ENCODE data around the gene ATXN7L1.

The ATXN7L1 gene

GRCh38 chr7:105587909-105588635, 288.3 kb downstream of the ATXN7L1 start:
- H3K9ac ChIP-seq (ENCODE audit: low read depth, low read length, poor library complexity): no peak overlapping the region
- no peaks in the 10 kb centered on the region for H3K36me3 ChIP-seq (replicated peaks in 1 of 2; ENCODE audit: control insufficient read depth in 2 of 2, insufficient read depth in 2 of 2, low read length in 2 of 2)
- H3K79me1 ChIP-seq (ENCODE audit: low read depth, low read length): no peaks in the 10 kb centered on the region
- H3K4me2 ChIP-seq (ENCODE audit: insufficient read depth, low read length, poor library complexity, severe bottlenecking): no peak overlapping the region
- H3K4me1 ChIP-seq (ENCODE audit: control insufficient read depth in 2 of 2, insufficient read depth in 1 of 2, low read depth in 1 of 2, low read length in 2 of 2): no peaks in the 10 kb centered on the region
- H2BK12ac ChIP-seq (ENCODE audit: low read length): no peak overlapping the region
- H2AK5ac ChIP-seq (ENCODE audit: low read depth, low read length): no peak overlapping the region
- no peak overlapping the region for H3K27ac ChIP-seq (replicated peaks; ENCODE audit: low read length)
- no peak for DNase-seq (ENCODE audit: low spot score)
- no peak overlapping the region for H3K14ac ChIP-seq (ENCODE audit: low read length)
- H3K4me3 ChIP-seq (ENCODE audit: low read length in 2 of 2): no peak overlapping the region
- H3K9me3 ChIP-seq (replicated peaks in 1 of 2; ENCODE audit: control insufficient read depth in 2 of 2, insufficient read depth in 1 of 2, low read depth in 1 of 2, low read length in 2 of 2): no peaks in the 10 kb centered on the region
- WGBS, 2 donors (ENCODE audit: extremely low coverage in 2 of 2, insufficient read length in 2 of 2, insufficient replicate concordance in 1 of 2): no CpG with 5 or more reads among the region's 12 CpGs
- H3K23ac ChIP-seq (ENCODE audit: low read depth, low read length, poor library complexity): no peak overlapping the region
- H4K91ac ChIP-seq (ENCODE audit: low read depth, low read length, poor library complexity): no peak overlapping the region
- H3K18ac ChIP-seq (ENCODE audit: low read length): no peak overlapping the region
- no peaks in the 10 kb centered on the region for H3K27me3 ChIP-seq (ENCODE audit: control insufficient read depth in 3 of 3, insufficient read depth in 3 of 3, low read depth in 1 of 3, low read length in 3 of 3)
- H2BK15ac ChIP-seq (ENCODE audit: low read length): no peak overlapping the region
- H4K8ac ChIP-seq (ENCODE audit: low read depth, low read length): no peak overlapping the region
- peak overlapping the region; percentile 75 for H2AFZ ChIP-seq (ENCODE audit: low read length)
- no peak overlapping the region for H2BK120ac ChIP-seq (ENCODE audit: low read depth, low read length)
- H3K4ac ChIP-seq (ENCODE audit: low read length): no peak overlapping the region
- H2BK5ac ChIP-seq (ENCODE audit: low read length): no peak overlapping the region

DNA sequence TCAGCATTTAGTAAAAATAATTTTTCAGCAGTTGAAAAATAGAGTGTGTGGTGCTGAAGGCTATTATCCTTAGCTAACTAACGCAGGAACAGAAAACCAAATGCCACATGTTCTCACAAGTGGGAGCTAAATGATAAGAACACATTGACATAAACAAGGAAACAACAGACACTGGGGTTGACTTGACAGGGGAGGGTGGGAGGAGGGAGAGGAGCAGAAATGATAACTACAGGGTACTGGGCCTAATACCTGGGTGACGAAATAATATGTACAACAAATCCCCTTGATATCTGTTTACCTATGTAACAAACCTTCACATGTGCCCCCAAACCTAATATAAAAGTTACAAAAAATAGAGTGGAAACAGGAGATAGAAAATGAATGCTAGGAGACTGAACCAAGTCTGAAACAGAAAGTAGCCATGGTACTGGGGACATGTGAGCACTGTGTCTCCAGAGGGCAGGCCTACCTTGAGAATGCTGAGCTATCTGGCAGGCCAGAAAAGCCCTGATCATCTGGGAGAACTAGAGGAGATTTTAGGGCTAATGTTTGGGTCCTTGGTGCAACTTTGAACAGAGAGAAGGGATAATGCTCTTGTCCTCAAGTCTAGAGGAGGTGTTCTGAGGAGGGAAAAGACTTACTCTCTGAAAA, 290.4 kb downstream of the ATXN7L1 start:
- no peak overlapping the region for H3K18ac ChIP-seq (ENCODE audit: low read length)
- H3K9me3 ChIP-seq (replicated peaks in 1 of 2; ENCODE audit: control insufficient read depth in 2 of 2, insufficient read depth in 1 of 2, low read depth in 1 of 2, low read length in 2 of 2): no peaks in the 10 kb centered on the region
- no peak overlapping the region for H3K9ac ChIP-seq (ENCODE audit: low read depth, low read length, poor library complexity)
- H3K27ac ChIP-seq (replicated peaks; ENCODE audit: low read length): no peak overlapping the region
- no peaks in the 10 kb centered on the region for H3K27me3 ChIP-seq (ENCODE audit: control insufficient read depth in 3 of 3, insufficient read depth in 3 of 3, low read depth in 1 of 3, low read length in 3 of 3)
- no CpG with 5 or more reads among the region's 2 CpGs for WGBS, 2 donors (ENCODE audit: extremely low coverage in 2 of 2, insufficient read length in 2 of 2, insufficient replicate concordance in 1 of 2)
- no peak overlapping the region for H3K4me3 ChIP-seq (ENCODE audit: low read length in 2 of 2)
- H3K23ac ChIP-seq (ENCODE audit: low read depth, low read length, poor library complexity): no peak overlapping the region
- peaks cover 0 to 2% of the 10 kb centered on the region in 2 donors for H3K4me1 ChIP-seq (ENCODE audit: control insufficient read depth in 2 of 2, insufficient read depth in 1 of 2, low read depth in 1 of 2, low read length in 2 of 2)
- DNase-seq (ENCODE audit: low spot score): no peak
- no peak overlapping the region for H2BK120ac ChIP-seq (ENCODE audit: low read depth, low read length)
- H3K4me2 ChIP-seq (ENCODE audit: insufficient read depth, low read length, poor library complexity, severe bottlenecking): no peak overlapping the region
- H2BK5ac ChIP-seq (ENCODE audit: low read length): no peak overlapping the region
- H2BK12ac ChIP-seq (ENCODE audit: low read length): no peak overlapping the region
- no peak overlapping the region for H4K8ac ChIP-seq (ENCODE audit: low read depth, low read length)
- H2AK5ac ChIP-seq (ENCODE audit: low read depth, low read length): no peak overlapping the region
- peak overlapping the region; percentile 1 for H2AFZ ChIP-seq (ENCODE audit: low read length)
- H3K14ac ChIP-seq (ENCODE audit: low read length): no peak overlapping the region
- no peak overlapping the region for H2BK15ac ChIP-seq (ENCODE audit: low read length)
- H3K79me1 ChIP-seq (ENCODE audit: low read depth, low read length): no peaks in the 10 kb centered on the region
- H4K91ac ChIP-seq (ENCODE audit: low read depth, low read length, poor library complexity): no peak overlapping the region
- H3K4ac ChIP-seq (ENCODE audit: low read length): no peak overlapping the region
- no peaks in the 10 kb centered on the region for H3K36me3 ChIP-seq (replicated peaks in 1 of 2; ENCODE audit: control insufficient read depth in 2 of 2, insufficient read depth in 2 of 2, low read length in 2 of 2)

DNA sequence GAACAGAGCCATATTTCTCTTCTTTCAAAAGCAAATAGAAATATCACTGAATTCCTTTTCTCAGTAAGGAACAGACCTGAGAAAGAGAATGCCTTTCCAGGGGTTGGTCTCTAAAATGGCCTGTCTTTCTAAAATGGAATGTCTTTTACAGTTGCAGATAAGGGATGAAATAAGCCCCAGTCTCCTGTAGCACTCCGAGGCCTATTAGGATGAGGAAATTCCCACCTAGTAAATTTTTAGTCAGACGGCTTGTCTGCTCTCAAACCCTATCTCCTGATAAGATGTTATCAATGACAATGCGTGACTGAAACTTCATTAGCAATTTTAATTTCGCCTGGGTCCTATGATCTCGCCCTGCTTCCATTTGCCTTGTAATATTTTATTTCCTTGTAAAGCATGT, 292.2 kb downstream of the ATXN7L1 start:
- no peak overlapping the region for H4K91ac ChIP-seq (ENCODE audit: low read depth, low read length, poor library complexity)
- no peak overlapping the region for H2BK5ac ChIP-seq (ENCODE audit: low read length)
- no peaks in the 10 kb centered on the region for H3K9me3 ChIP-seq (replicated peaks in 1 of 2; ENCODE audit: control insufficient read depth in 2 of 2, insufficient read depth in 1 of 2, low read depth in 1 of 2, low read length in 2 of 2)
- H4K8ac ChIP-seq (ENCODE audit: low read depth, low read length): no peak overlapping the region
- no peak overlapping the region for H3K23ac ChIP-seq (ENCODE audit: low read depth, low read length, poor library complexity)
- no peak for DNase-seq (ENCODE audit: low spot score)
- no peak overlapping the region for H3K27ac ChIP-seq (replicated peaks; ENCODE audit: low read length)
- H2AFZ ChIP-seq (ENCODE audit: low read length): no peak overlapping the region
- H3K18ac ChIP-seq (ENCODE audit: low read length): no peak overlapping the region
- no peak overlapping the region for H3K4me3 ChIP-seq (ENCODE audit: low read length in 2 of 2)
- H3K4me1 ChIP-seq (ENCODE audit: control insufficient read depth in 2 of 2, insufficient read depth in 1 of 2, low read depth in 1 of 2, low read length in 2 of 2): peaks cover 0 to 2% of the 10 kb centered on the region in 2 donors
- WGBS, 2 donors (ENCODE audit: extremely low coverage in 2 of 2, insufficient read length in 2 of 2, insufficient replicate concordance in 1 of 2): no CpG with 5 or more reads among the region's 5 CpGs
- no peak overlapping the region for H2BK15ac ChIP-seq (ENCODE audit: low read length)
- no peak overlapping the region for H3K9ac ChIP-seq (ENCODE audit: low read depth, low read length, poor library complexity)
- H2BK12ac ChIP-seq (ENCODE audit: low read length): no peak overlapping the region
- no peaks in the 10 kb centered on the region for H3K36me3 ChIP-seq (replicated peaks in 1 of 2; ENCODE audit: control insufficient read depth in 2 of 2, insufficient read depth in 2 of 2, low read length in 2 of 2)
- no peak overlapping the region for H2AK5ac ChIP-seq (ENCODE audit: low read depth, low read length)
- no peak overlapping the region for H3K14ac ChIP-seq (ENCODE audit: low read length)
- no peak overlapping the region for H3K4ac ChIP-seq (ENCODE audit: low read length)
- no peak overlapping the region for H2BK120ac ChIP-seq (ENCODE audit: low read depth, low read length)
- no peak overlapping the region for H3K4me2 ChIP-seq (ENCODE audit: insufficient read depth, low read length, poor library complexity, severe bottlenecking)
- H3K27me3 ChIP-seq (ENCODE audit: control insufficient read depth in 3 of 3, insufficient read depth in 3 of 3, low read depth in 1 of 3, low read length in 3 of 3): no peaks in the 10 kb centered on the region
- H3K79me1 ChIP-seq (ENCODE audit: low read depth, low read length): no peaks in the 10 kb centered on the region

DNA sequence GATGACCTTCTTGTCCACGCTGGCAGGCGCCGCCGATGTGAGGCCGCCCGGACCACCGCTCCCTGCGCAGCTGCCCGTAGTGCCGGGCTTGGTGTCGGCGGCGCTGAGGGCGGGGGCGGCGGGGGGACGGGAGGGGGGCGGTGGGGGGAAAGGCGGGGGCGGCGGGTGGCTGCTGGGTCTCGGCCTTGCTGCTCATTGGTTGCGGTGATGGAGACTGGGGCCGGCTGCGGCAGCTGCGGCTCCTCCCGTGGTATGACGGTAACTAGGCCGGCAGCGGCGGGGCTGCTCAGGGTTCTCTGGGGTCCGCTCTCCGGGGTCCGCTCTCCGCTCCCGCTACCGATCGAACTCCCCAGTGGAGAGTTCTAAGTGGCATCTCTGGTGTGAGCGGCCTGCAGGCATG, 293.3 kb downstream of the ATXN7L1 start:
- Histone ChIP-seq H3K36me3 (replicated peaks in 1 of 2; ENCODE audit: control insufficient read depth in 2 of 2, insufficient read depth in 2 of 2, low read length in 2 of 2) (no peaks in the 10 kb centered on the region), H3K14ac (ENCODE audit: low read length) (no peak overlapping the region), H4K91ac (ENCODE audit: low read depth, low read length, poor library complexity) (no peak overlapping the region), H3K4me2 (ENCODE audit: insufficient read depth, low read length, poor library complexity, severe bottlenecking) (no peak overlapping the region), H3K18ac (ENCODE audit: low read length) (no peak overlapping the region), H2AK5ac (ENCODE audit: low read depth, low read length) (no peak overlapping the region), H3K27ac (replicated peaks; ENCODE audit: low read length) (no peak overlapping the region), H3K23ac (ENCODE audit: low read depth, low read length, poor library complexity) (no peak overlapping the region), H2BK120ac (ENCODE audit: low read depth, low read length) (no peak overlapping the region), H3K79me1 (ENCODE audit: low read depth, low read length) (peaks cover 1% of the 10 kb centered on the region), H3K27me3 (ENCODE audit: control insufficient read depth in 3 of 3, insufficient read depth in 3 of 3, low read depth in 1 of 3, low read length in 3 of 3) (no peaks in the 10 kb centered on the region), H3K4ac (ENCODE audit: low read length) (no peak overlapping the region), H4K8ac (ENCODE audit: low read depth, low read length) (no peak overlapping the region), H2BK15ac (ENCODE audit: low read length) (no peak overlapping the region), H3K4me3 (ENCODE audit: low read length in 2 of 2) (no peak overlapping the region), H2BK12ac (ENCODE audit: low read length) (no peak overlapping the region), H3K9ac (ENCODE audit: low read depth, low read length, poor library complexity) (no peak overlapping the region), H3K9me3 (replicated peaks in 1 of 2; ENCODE audit: control insufficient read depth in 2 of 2, insufficient read depth in 1 of 2, low read depth in 1 of 2, low read length in 2 of 2) (no peaks in the 10 kb centered on the region), H2AFZ (ENCODE audit: low read length) (no peak overlapping the region), H2BK5ac (ENCODE audit: low read length) (no peak overlapping the region), H3K4me1 (ENCODE audit: control insufficient read depth in 2 of 2, insufficient read depth in 1 of 2, low read depth in 1 of 2, low read length in 2 of 2) (peaks cover 0 to 2% of the 10 kb centered on the region in 2 donors)
- no peak for DNase-seq (ENCODE audit: low spot score)
- WGBS, 2 donors (ENCODE audit: extremely low coverage in 2 of 2, insufficient read length in 2 of 2, insufficient replicate concordance in 1 of 2): no CpG with 5 or more reads among the region's 39 CpGs

All from neuronal stem cell (in vitro differentiated cells).